Neural progenitor cell (in vitro differentiated cells): ENCODE measurements around the gene SH2D3C.

Source experiments
- EZH2 ChIP-seq: fragments of 200-600 bp; sonication (generic); IDR thresholded peaks from 2 replicates; pipeline ENCODE4 v1.6.1; 2017; ENCODE audit warnings: antibody characterized with exemption, mild to moderate bottlenecking, moderate library complexity
- EZH2phosphoT487 ChIP-seq: fragments of 200-600 bp; sonication (generic); IDR thresholded peaks from 2 replicates; pipeline ENCODE4 v1.6.1; 2017; ENCODE audit warnings: antibody characterized with exemption
- TF ChIP-seq, protein P1 (sequence below): fragments of 200-600 bp; sonication (generic); IDR thresholded peaks from 2 replicates; pipeline ENCODE4 v1.5.1; 2017; ENCODE audit warnings: antibody characterized with exemption, mild to moderate bottlenecking

DNA sequence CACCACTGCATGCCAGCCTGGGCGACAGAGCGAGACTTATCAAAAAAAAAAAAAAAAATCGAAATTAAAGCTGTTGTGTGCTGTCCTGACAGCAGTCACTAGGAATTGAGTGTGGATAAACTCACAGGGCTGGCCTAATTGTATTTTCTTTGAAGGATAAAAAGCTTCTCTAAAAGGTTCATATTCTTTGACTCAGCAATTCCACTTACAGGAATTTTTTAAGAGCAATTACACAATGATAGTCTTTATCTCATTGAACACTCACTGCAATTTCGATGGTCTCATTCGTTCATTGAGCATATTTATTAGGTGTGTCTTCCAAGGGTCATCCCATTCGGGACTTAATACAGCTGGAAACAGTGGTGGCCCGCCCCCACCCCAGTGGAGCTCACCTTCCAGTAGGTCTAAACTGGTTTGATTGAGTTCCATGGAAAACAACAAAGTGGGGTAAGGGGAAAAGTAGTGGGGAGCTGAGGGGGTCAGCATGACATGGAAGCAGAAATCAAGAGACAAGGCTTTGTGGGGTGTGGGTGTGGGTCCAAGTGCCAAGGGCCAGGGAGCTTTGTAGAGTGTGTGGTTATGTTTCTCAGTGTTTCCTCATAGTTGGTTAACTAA, 14.1 kb upstream of the SH2D3C start:
- TF ChIP-seq, protein P1, sequence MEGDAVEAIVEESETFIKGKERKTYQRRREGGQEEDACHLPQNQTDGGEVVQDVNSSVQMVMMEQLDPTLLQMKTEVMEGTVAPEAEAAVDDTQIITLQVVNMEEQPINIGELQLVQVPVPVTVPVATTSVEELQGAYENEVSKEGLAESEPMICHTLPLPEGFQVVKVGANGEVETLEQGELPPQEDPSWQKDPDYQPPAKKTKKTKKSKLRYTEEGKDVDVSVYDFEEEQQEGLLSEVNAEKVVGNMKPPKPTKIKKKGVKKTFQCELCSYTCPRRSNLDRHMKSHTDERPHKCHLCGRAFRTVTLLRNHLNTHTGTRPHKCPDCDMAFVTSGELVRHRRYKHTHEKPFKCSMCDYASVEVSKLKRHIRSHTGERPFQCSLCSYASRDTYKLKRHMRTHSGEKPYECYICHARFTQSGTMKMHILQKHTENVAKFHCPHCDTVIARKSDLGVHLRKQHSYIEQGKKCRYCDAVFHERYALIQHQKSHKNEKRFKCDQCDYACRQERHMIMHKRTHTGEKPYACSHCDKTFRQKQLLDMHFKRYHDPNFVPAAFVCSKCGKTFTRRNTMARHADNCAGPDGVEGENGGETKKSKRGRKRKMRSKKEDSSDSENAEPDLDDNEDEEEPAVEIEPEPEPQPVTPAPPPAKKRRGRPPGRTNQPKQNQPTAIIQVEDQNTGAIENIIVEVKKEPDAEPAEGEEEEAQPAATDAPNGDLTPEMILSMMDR, result no peak
- TF ChIP-seq EZH2, result no peak
- no peak for TF ChIP-seq EZH2phosphoT487
